Myocyte (in vitro differentiated cells): Measurements from ENCODE around the gene MRPL57. TPM values are rescaled to one million over a fixed set of nuclear protein-coding genes. Genes with fewer than 3 reads are reported as not detected.
"Not testable (repeated sequence)": the region's sequence is repeated elsewhere in the genome, so short reads cannot be mapped to it uniquely, and the experiment has no call there.

Source experiments
- DNase-seq: peaks from one replicate; pipeline ENCODE4 v3.0.0-alpha.2; 2012; ENCODE audit warnings: low read depth
- polyA plus RNA-seq: library from polyadenylated mRNA; unstranded; fragments of >200 nt; gene quantifications from one replicate; pipeline ENCODE4 v1.2.1, GENCODE V29; 2012; ENCODE audit warnings: missing spikeins
- total RNA-seq: library from RNA; depleted of rRNA; stranded (reverse); fragments of >200 nt; gene quantifications from 2 replicates; pipeline ENCODE4 v1.2.3, GENCODE V29; 2014

MRPL57 gene
- total RNA-seq, result 31.7 and 35.2 TPM in 2 replicates
- polyA plus RNA-seq, result 22.8 TPM

GRCh38 chr13:21176215-21176981, at the start of gene MRPL57, which contains the start of gene SKA3:
MRPL57 (plus strand) TSS chr13:21176658; CDS start chr13:21176917, 259 bp downstream.
SKA3 (minus strand) TSS chr13:21176552; CDS start chr13:21176477, 75 bp downstream.
- peak; percentile 94 for DNase-seq

DNA sequence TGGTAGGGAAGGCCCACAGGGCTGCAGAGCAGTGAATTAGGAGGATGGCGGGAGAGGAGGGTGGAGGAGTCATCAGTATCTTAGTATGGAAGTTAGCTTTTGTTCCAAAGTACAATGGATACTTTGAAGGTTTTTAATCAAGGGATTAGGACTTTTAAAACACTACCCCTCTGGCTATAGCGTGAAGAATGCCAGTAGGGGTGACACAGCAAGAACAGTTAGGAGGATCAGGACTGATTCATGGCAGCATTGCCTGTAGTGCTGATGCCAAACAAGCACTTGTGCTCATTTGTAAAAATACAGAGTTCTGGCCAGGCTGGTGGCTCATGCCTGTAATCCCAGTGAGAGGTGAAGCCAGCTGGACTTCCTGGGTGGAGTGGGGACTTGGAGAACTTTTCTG, 46.3 kb upstream of the MRPL57 start:
- DNase-seq, result no peak

- no peak for DNase-seq
Measured at GRCh38 chr13:21133077-21133476, 43.4 kb upstream of the MRPL57 start.

DNA sequence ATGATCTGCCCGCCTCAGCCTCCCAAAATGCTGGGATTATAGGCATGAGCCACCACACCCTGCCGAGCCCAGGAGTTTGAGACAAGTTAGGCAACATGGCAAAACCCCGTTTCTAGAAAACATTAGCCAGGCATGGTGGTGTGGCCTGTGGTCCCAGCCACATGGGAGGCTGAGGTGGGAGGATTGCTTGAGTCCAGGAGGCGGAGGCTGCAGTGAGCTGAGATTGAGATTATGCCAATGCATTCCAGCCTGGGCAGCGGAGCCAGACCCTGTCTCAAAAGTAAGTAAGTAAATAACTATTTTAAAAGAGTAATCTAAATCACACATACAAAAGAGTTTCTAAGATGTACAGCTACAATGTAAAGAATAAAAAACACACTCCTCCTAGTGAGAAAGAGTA, 42.0 kb upstream of the MRPL57 start:
- DNase-seq, result no peak

- DNase-seq, result not testable (repeated sequence)
Measured at GRCh38 chr13:21135833-21136232, 40.6 kb upstream of the MRPL57 start.

DNA sequence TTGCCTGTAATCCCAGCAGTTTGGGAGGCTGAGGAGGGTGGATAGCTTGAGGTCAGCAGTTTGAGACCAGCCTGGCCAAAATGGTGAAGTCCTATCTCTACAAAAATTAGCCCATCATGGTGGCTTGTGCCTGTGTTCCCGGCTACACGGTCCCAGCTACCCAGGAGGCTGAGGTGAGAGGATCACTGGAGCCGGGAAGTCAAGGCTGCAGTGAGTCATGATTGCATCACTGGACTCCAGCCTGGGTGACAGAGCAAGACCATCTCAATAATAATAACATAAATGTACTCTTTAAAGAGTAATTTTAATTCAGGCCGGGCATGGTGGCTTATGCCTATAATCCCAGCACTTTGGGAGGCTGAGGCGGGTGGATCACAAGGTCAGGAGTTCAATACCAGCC, 38.8 kb upstream of the MRPL57 start:
- DNase-seq, result no peak

- DNase-seq, result no peak
Measured at GRCh38 chr13:21138561-21138960, 37.9 kb upstream of the MRPL57 start.

DNA sequence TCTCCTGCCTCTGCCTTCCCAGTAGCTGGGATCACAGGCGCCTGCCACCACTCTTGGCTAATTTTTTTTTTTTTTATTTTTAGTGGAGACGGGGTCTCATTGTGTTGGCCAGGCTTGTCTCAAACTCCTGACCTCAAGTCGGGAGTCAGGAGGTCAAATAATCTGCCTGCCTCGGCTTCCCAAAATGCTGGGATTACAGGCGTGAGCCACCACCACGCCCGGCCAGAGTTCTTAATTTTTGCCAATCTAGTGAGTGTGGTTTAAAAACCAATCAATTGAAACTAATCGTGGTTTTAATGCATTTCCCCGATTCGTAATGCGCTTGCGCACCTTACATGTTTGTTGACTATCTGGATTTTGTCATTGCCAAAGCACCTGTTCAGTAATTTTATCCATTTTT, 37.1 kb upstream of the MRPL57 start:
- DNase-seq, result no peak

DNA sequence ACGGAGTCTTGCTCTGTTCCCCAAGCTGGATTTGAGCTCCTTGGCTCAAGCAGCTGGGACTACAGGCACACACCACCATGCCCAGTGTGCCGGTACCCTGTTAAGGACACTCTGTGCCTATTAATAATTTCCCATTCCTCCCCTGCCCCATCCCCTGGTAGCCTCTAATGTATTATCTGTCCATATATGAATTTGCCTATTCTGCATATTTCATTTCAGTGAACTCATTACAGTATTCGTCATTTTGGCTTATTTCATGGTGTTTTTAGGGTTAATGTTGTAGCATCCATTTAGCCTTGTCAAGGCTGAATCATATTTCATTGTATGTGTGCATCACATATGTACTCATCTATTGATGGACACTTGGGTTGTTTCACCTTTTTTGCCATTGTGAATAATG, 33.7 kb upstream of the MRPL57 start:
- no peak for DNase-seq

GRCh38 chr13:21147827-21148226, 28.6 kb upstream of the MRPL57 start:
- DNase-seq, result no peak

GRCh38 chr13:21148557-21149258, 27.8 kb upstream of the MRPL57 start:
- no peak for DNase-seq

GRCh38 chr13:21149568-21149967, 26.9 kb upstream of the MRPL57 start:
- peak; percentile 74 for DNase-seq

- DNase-seq, result no peak
Measured at GRCh38 chr13:21150013-21150412, 26.4 kb upstream of the MRPL57 start.

DNA sequence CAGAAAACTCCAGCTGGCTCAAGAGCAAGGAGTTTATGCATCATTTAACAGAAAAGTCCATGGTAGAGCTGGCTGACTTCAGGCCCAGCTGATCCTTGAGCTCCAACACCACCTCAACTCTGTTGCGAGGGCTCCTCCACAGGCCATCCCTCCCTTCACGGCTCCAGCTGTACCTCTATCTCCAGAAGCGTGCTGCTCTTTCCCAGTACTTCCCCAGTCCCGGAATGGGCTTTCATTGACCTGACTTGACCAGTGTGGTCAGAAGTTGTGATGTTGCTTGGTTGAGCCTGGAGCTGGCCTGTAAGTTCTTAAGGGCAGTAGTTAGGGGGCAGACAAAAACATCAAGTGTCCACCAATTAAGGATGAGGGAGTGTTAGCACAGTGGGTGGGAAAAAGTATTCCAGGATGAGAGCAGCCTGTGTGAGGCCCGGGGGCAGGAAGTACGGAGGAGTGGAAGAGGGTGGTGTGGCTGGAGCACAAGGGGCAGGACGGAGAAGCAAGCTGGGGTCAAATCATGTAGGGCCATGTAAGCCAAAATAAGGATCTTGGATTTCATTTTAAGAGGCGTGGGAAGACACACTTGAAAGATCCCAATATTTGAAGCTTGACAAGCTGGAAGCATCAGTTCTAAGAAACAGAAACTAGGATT, 24.1 kb upstream of the MRPL57 start:
- no peak for DNase-seq

DNA sequence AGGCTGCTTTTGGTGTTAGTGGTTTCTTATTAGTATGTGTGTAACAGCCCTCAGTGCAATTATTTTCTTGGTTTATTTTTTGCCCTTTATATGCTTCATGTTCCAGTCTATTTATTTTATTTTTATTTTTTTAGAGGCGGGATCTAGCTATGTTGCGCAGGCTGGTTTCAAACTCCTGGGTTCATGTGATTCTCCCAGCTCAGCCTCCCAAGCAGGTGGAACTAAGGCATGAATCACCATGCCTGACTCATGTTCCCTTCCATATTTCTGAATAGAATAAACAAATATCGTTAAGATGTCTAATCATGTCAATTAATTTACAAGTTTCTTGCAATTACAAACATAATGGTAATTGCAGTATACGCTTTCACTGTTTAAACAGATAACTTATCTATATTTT, 11.8 kb upstream of the MRPL57 start:
- peak; percentile 18 for DNase-seq

- DNase-seq, result not testable (repeated sequence)
Measured at GRCh38 chr13:21165606-21166005, 10.9 kb upstream of the MRPL57 start.

- DNase-seq, result no peak
Measured at GRCh38 chr13:21171420-21171819, 5.0 kb upstream of the MRPL57 start.

GRCh38 chr13:21173767-21174166, 2.7 kb upstream of the MRPL57 start:
- peak; percentile 30 for DNase-seq

DNA sequence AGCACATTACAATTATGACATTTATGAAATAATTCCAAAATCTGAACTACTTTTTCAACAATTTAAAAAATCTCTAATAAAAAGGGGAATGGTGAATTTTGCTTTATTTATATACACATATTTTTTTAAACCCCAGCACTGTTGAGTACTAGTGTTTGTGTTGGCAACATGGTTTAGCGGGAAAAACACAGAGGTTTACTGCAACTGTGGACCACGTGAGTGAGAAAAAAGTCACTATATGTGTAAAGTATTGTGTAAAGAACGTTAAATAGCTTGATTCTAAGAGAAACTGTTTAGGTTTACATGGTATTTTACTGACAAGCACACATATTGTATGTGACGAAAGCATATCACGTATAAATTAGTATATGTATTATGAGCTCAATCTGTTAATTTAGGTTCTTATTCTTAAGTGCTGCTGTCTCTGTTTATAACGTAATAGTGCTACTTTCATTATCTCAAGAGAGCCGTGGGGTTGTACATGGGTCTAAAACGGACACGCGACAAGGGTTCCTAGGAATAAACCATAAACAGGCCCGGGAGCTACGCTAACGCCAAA, 723 bp upstream of the MRPL57 start:
- no peak for DNase-seq

GRCh38 chr13:21176982-21177284, 475 bp downstream of the MRPL57 start:
- no peak for DNase-seq

GRCh38 chr13:21181671-21182070, 5.2 kb downstream of the MRPL57 start:
- DNase-seq, result no peak

- DNase-seq, result not testable (repeated sequence)
Measured at GRCh38 chr13:21186410-21186809, 10.0 kb downstream of the MRPL57 start.
